Endothelial cell of umbilical vein (primary cell): ENCODE results near the gene AKAP8. TPM values are rescaled to one million over a fixed set of nuclear protein-coding genes. Genes with fewer than 3 reads are reported as not detected.

Source experiments
- BruUV-seq: library from RNA; stranded (reverse); fragments of 400-500 nt; replicated peaks from 2 replicates; lab custom pipeline; 2021; lab: Mats Ljungman, UMichigan
- CTCF ChIA-PET: fragments of 300-600, 350-600 bp; sonication (Branson Sonifier 250); formaldehyde crosslinking; loops from one replicate; lab custom pipeline; 2021; ENCODE audit warnings: antibody characterized with exemption, inconsistent platforms; lab: Charles Lee
- POLR2A ChIA-PET: fragments of 300-600, 350-600 bp; sonication (Branson Sonifier 250); formaldehyde crosslinking; loops from one replicate; lab custom pipeline; 2021; ENCODE audit warnings: antibody characterized with exemption, inconsistent platforms; lab: Charles Lee
- DNase-seq: peaks from one replicate; pipeline ENCODE4 v3.0.0-alpha.2; 2011; ENCODE audit warnings: low read depth, low spot score
- FAIRE-seq: peaks from 2 replicates; lab custom pipeline; 2011; peaks lifted over from hg19 to GRCh38; lab: Jason Lieb, UNC
- H2AFZ ChIP-seq: 2 replicates; pipeline ENCODE4 v1.6.0; 2012; ENCODE audit warnings: low read depth, low read length, control low read depth, inconsistent platforms
- H3K27ac ChIP-seq: 2 replicates; pipeline ENCODE4 v1.5.1; 2011; ENCODE audit warnings: low read depth, mild to moderate bottlenecking, control low read depth, low read length, moderate library complexity; ENCODE audit not compliant: insufficient read depth
- H3K27me3 ChIP-seq, 2 experiments: 2 replicates each; pipeline versions ENCODE4 v1.6.0 to v1.6.1; 2011; ENCODE audit warnings: low read length in 2 of 2, mixed read lengths in 1 of 2; ENCODE audit not compliant: control insufficient read depth in 2 of 2, insufficient read depth in 2 of 2
- H3K36me3 ChIP-seq, 2 experiments: 2 replicates in 1 of 2; 3 replicates in 1 of 2; pipeline ENCODE4 v1.5.1; 2011; ENCODE audit warnings: low read length in 2 of 2, mild to moderate bottlenecking in 1 of 2, moderate library complexity in 1 of 2; ENCODE audit not compliant: control insufficient read depth in 2 of 2, insufficient read depth in 2 of 2; ENCODE audit errors: extremely low read depth in 1 of 2
- H3K4me1 ChIP-seq: 3 replicates; pipeline ENCODE4 v1.5.1; 2011; ENCODE audit warnings: mild to moderate bottlenecking, low read length; ENCODE audit not compliant: control insufficient read depth, insufficient read depth; ENCODE audit errors: extremely low read depth
- H3K4me2 ChIP-seq: 2 replicates; pipeline ENCODE4 v1.6.1; 2011; ENCODE audit warnings: low read length, control low read depth, mixed read lengths; ENCODE audit not compliant: insufficient read depth
- H3K4me3 ChIP-seq, 3 experiments: fragments of 200-600 bp in 1 of 3; sonication (generic), shearing (Covaris generic) in 1 of 3; replicated peaks in 1 of 3; 2 replicates each; pipeline ENCODE4 v1.5.1; 2011 to 2016; ENCODE audit warnings: control low read depth in 3 of 3, low read length in 3 of 3, mild to moderate bottlenecking in 2 of 3, inconsistent platforms in 1 of 3, low read depth in 1 of 3, moderate library complexity in 1 of 3; ENCODE audit not compliant: insufficient read depth in 1 of 3
- H3K79me2 ChIP-seq: 2 replicates; pipeline ENCODE4 v1.6.0; 2012; ENCODE audit warnings: low read length, inconsistent platforms; ENCODE audit not compliant: control insufficient read depth, insufficient read depth
- H3K9ac ChIP-seq: replicated peaks from 2 replicates; pipeline ENCODE3; 2011; ENCODE audit warnings: low read length, control low read depth; ENCODE audit not compliant: insufficient read depth; ENCODE audit errors: extremely low read depth
- H3K9me1 ChIP-seq: replicated peaks from 3 replicates; pipeline ENCODE4 v1.6.0; 2011; ENCODE audit warnings: mild to moderate bottlenecking, low read length; ENCODE audit not compliant: control insufficient read depth, insufficient read depth; ENCODE audit errors: extremely low read depth
- H3K9me3 ChIP-seq: replicated peaks from 2 replicates; pipeline ENCODE4 v1.5.1; 2012; ENCODE audit warnings: low read length, inconsistent platforms; ENCODE audit not compliant: control insufficient read depth, insufficient read depth
- H4K20me1 ChIP-seq: replicated peaks from 2 replicates; pipeline ENCODE3; 2011; ENCODE audit warnings: mild to moderate bottlenecking, low read length; ENCODE audit not compliant: control insufficient read depth, insufficient read depth; ENCODE audit errors: extremely low read depth
- CTCF ChIP-seq, 2 donors: IDR thresholded peaks; 1 replicate in 1 of 2; 2 replicates in 1 of 2; pipeline ENCODE4 v1.5.1; 2011; ENCODE audit warnings: low read length in 2 of 2, mild to moderate bottlenecking in 2 of 2, moderate library complexity in 2 of 2, control low read depth in 1 of 2, inconsistent platforms in 1 of 2, low read depth in 1 of 2; ENCODE audit not compliant: insufficient read depth in 1 of 2; ENCODE audit errors: extremely low read depth in 1 of 2
- EZH2 ChIP-seq: IDR thresholded peaks from 2 replicates; pipeline ENCODE4 v1.6.1; 2012; ENCODE audit warnings: borderline replicate concordance, low read depth, mild to moderate bottlenecking, moderate library complexity, low read length, inconsistent platforms; ENCODE audit not compliant: severe bottlenecking
- FOS ChIP-seq: IDR thresholded peaks from 2 replicates; pipeline ENCODE4 v1.6.1; 2011; ENCODE audit warnings: mild to moderate bottlenecking, low read length, moderate library complexity, borderline replicate concordance; ENCODE audit not compliant: insufficient read depth
- GATA2 ChIP-seq: IDR thresholded peaks from 2 replicates; pipeline ENCODE4 v1.7.0; 2011; ENCODE audit warnings: low read depth, mild to moderate bottlenecking, moderate library complexity, mixed read lengths, low read length; ENCODE audit not compliant: insufficient read length, insufficient read depth
- JUN ChIP-seq: IDR thresholded peaks from 2 replicates; pipeline ENCODE4 v1.6.1; 2011; ENCODE audit warnings: borderline replicate concordance, low read depth; ENCODE audit not compliant: insufficient read length, insufficient read depth
- MAX ChIP-seq: IDR thresholded peaks from 2 replicates; pipeline ENCODE4 v1.6.1; 2011; ENCODE audit not compliant: insufficient read depth, insufficient read length
- MYC ChIP-seq: IDR thresholded peaks from one replicate; pipeline ENCODE4 v1.6.1; 2011; ENCODE audit warnings: mild to moderate bottlenecking, low read depth, low read length
- POLR2A ChIP-seq: IDR thresholded peaks from 2 replicates; pipeline ENCODE4 v1.6.1; 2012; ENCODE audit warnings: low read depth, mild to moderate bottlenecking, control low read depth, low read length
- dilution Hi-C: fragments of 300-500 bp; cut with MboI; formaldehyde crosslinking; loops from one replicate; pipeline ENCODE4 v1.15.0; 2019; ENCODE audit warnings: low sequenced_read_pairs; ENCODE audit not compliant: extremely low pct_ligation_motif_present
- intact Hi-C: fragments of 100-400 bp; cut with micrococcal nuclease; formaldehyde crosslinking; loops from one replicate; pipeline ENCODE4 v1.10.0; 2022
- polyA plus RNA-seq, 4 experiments: library from polyadenylated mRNA; depleted of rRNA in 3 of 4; stranded (reverse) in 3 of 4; unstranded in 1 of 4; fragments of >200 nt; gene quantifications; 2 replicates each; pipeline versions ENCODE4 v1.2.1 to v1.2.3, GENCODE V29; 2011 to 2012; ENCODE audit warnings: missing spikeins in 1 of 4
- total RNA-seq: library from RNA; stranded (reverse); gene quantifications from 2 replicates; pipeline ENCODE4 v1.2.3, GENCODE V29; 2021

The AKAP8 gene
- total and polyA plus RNA-seq, 2 donors (not counting 3 experiments of a cell fraction or from before 2014, with no cell fraction given): 16.4 to 44.1 TPM

- ChIA-PET POLR2A (interaction anchor here (0.5 to 2.5 kb wide), 6 partner anchors 8 to 138 kb away, joined by 3 to 13 read pairs (median 10); partner anchors contain the start of gene AKAP8), CTCF (interaction anchor here (0.7 to 4.9 kb wide), 11 partner anchors 9 to 326 kb away, joined by 3 to 124 read pairs (median 11); partner anchors contain the start of gene AKAP8)
- BruUV-seq: no TSS peak
- Histone ChIP-seq H3K27me3 (no peaks in the 10 kb centered on the region), H3K36me3 (peaks cover 5 to 11% of the 10 kb centered on the region in 2 experiments), H3K4me3 (peak overlapping the region; percentile 72 to 85 (median 85)), H3K4me1 (peaks cover 14% of the 10 kb centered on the region), H3K27ac (peak overlapping the region; percentile 62), H3K9me3 (no peaks in the 10 kb centered on the region), H3K9ac (peak overlapping the region; percentile 78), H3K4me2 (peak overlapping the region; percentile 80), H2AFZ (peak overlapping the region; percentile 60), H3K79me2 (peaks cover 53% of the 10 kb centered on the region), H3K9me1 (no peaks in the 10 kb centered on the region), H4K20me1 (no peaks in the 10 kb centered on the region)
- FAIRE-seq: no peak
- dilution Hi-C loops: no loop called here
- TF ChIP-seq FOS: no peak
- no peak for TF ChIP-seq POLR2A
- no peak for TF ChIP-seq MYC
- intact Hi-C loops: loop anchor here (5.0 kb wide), 2 partner anchors 166 to 311 kb away; partner anchors contain the start of gene SYDE1
- no peak for DNase-seq
These were observed 38.6 kb upstream of the AKAP8 start for GRCh38 chr19:15418231-15418578.

- Histone ChIP-seq H3K36me3 (peaks cover 5 to 7% of the 10 kb centered on the region in 2 experiments), H3K27me3 (no peaks in the 10 kb centered on the region), H3K27ac (peak overlapping the region; percentile 62), H3K9me1 (no peaks in the 10 kb centered on the region), H3K4me1 (peaks cover 14% of the 10 kb centered on the region), H3K4me2 (peak overlapping the region; percentile 80), H3K9ac (peak overlapping the region; percentile 78), H3K79me2 (peaks cover 58% of the 10 kb centered on the region), H3K4me3 (peak overlapping the region; percentile 72 to 85 (median 85)), H3K9me3 (no peaks in the 10 kb centered on the region), H2AFZ (no peak overlapping the region), H4K20me1 (no peaks in the 10 kb centered on the region)
- no TSS peak for BruUV-seq
- dilution Hi-C loops: no loop called here
- POLR2A ChIA-PET: interaction anchor here (0.5 to 1.7 kb wide), 2 partner anchors 8 to 137 kb away, joined by 3 to 5 read pairs; no protein-coding TSS in a partner anchor
- intact Hi-C loops: loop anchor here (5.0 kb wide), 2 partner anchors 165 to 310 kb away; partner anchors contain the start of gene SYDE1
- CTCF ChIA-PET: interaction anchor here (1.4 to 4.9 kb wide), 7 partner anchors 8 to 316 kb away, joined by 4 to 124 read pairs (median 19); partner anchors contain the start of gene AKAP8
- FAIRE-seq: no peak
- peak; percentile 29 for DNase-seq
- TF ChIP-seq GATA2 (no peak), CTCF (IDR thresholded peaks at IDR 0.05; ENCODE audit: extremely low read depth in 1 of 2, insufficient read depth in 1 of 2, low read depth in 1 of 2, low read length in 2 of 2) (no peak), FOS (no peak), JUN (no peak), MYC (no peak), MAX (no peak), EZH2 (no peak)
These were observed 38.1 kb upstream of the AKAP8 start for GRCh38 chr19:15417699-15418098.
